Measurements from ENCODE around the gene DPYSL3. TPM values are rescaled to one million over a fixed set of nuclear protein-coding genes. Genes with fewer than 3 reads are reported as not detected.

DPYSL3 gene
- polyA plus RNA-seq, 6 donors from 2014 or later: not detected

- peaks cover 0 to 3% (median 0%) of the 10 kb centered on the region in 7 donors for H3K9me3 Mint-ChIP-seq
- H3K4me3 Mint-ChIP-seq: peak overlapping the region; percentile 42 to 92 (median 88)
- peaks cover 65 to 80% (median 80%) of the 10 kb centered on the region in 3 donors for H3K27me3 Mint-ChIP-seq
- H3K36me3 Mint-ChIP-seq: no peaks in the 10 kb centered on the region
- no peak overlapping the region for H3K27ac Mint-ChIP-seq
- ATAC-seq (ENCODE audit: low read depth in 2 of 2) (no peak), DNase-seq (no peak)
- H3K4me1 Mint-ChIP-seq: peaks cover 15 to 21% (median 19%) of the 10 kb centered on the region in 3 donors
Measured at GRCh38 chr5:147454996-147455677, 54.7 kb downstream of the DPYSL3 start.

DNA sequence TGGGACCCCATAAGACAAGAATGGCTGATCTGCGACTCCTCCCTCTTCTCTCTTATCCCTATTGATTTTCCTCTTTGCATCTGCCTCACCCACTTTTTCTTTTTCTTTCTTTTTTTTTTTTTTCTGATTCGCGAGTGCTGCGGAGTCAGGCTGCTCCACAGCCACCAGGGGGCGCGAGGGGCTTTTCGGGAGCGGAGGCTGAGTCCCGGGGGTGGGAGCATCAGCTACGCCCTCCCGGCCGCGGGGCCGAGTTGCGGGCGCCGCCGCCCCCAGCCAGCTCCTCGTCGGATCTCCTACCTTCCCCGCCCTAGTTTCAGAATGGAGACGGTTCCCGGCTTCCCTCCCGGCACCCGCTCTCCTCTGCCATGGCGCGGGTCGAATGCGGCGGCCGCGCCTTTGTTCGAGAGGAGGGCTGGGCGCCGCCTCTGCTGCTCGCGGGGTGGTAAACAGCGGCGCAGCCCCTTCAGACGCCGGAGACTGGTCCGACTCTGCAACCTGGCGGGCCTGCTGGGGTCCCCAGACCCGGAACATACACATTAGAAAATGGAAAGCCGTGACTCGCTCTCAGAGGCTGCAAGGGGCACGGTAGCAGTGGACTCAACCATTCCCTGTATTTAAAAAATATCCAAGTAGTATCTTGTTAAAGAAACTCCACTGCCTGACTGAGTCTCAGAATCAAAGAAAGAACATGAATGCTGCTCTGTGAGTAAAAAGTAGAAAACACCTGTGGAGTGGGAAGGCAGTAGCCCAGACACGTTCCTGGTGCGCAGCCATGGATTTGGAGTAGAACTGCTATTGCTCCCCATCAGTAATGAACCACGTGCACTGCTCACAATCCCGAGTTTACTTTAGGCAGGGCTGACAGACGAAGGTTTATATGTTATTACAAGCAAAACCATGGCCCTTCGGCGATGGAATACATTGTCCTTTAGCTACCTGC is 55.7 kb downstream of the DPYSL3 start:
- Mint-ChIP-seq H3K27ac (peak overlapping the region in 2 of 6 donors; percentile 38 to 76), H3K27me3 (peaks cover 70 to 87% (median 87%) of the 10 kb centered on the region in 3 donors)

GRCh38 chr5:147452165-147452811 is 57.6 kb downstream of the DPYSL3 start:
- DNase-seq: no peak
- Mint-ChIP-seq H3K4me3 (peak overlapping the region in 7 of 8 donors; percentile 12 to 92 (median 66)), H3K9me3 (peaks cover 0 to 3% (median 0%) of the 10 kb centered on the region in 7 donors), H3K27me3 (peaks cover 57 to 84% (median 76%) of the 10 kb centered on the region in 3 donors), H3K27ac (peak overlapping the region in 1 of 6 donors; percentile 74), H3K36me3 (no peaks in the 10 kb centered on the region), H3K4me1 (peaks cover 15 to 21% (median 19%) of the 10 kb centered on the region in 3 donors)
- ATAC-seq (ENCODE audit: low read depth in 2 of 2): no peak

More for the DNA sequence above, 55.7 kb downstream of the DPYSL3 start:
- ATAC-seq (ENCODE audit: low read depth in 2 of 2) (peak; percentile 70 to 85), DNase-seq (peak; percentile 48)
- H3K36me3 Mint-ChIP-seq: no peaks in the 10 kb centered on the region
- H3K9me3 Mint-ChIP-seq: peaks cover 0 to 3% (median 0%) of the 10 kb centered on the region in 7 donors
- peaks cover 15 to 21% (median 19%) of the 10 kb centered on the region in 3 donors for H3K4me1 Mint-ChIP-seq
- H3K4me3 Mint-ChIP-seq: peak overlapping the region; percentile 84 to 92 (median 89)

DNA sequence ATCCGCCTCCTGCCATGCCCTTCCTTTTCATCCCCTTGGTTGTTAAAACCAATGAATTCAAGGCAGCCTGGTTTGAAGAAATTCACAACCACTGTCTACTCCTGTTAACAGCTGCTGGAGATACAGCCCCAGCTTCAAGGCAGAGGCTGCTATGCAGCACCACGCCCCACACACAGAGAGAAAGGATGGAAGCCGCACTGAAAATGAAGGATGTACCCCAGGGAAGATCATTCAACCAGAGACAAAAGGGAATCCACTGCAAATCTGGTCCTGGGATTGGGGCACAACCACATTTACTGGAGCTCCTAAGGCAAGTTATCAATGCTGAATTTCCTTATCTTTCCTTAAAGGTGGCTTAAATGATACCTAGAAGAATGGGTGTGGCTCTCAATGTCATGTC is 58.7 kb downstream of the DPYSL3 start:
- peak overlapping the region in 1 of 8 donors; percentile 44 for H3K4me3 Mint-ChIP-seq
- ATAC-seq (ENCODE audit: low read depth in 2 of 2): no peak
- no peaks in the 10 kb centered on the region for H3K36me3 Mint-ChIP-seq

GRCh38 chr5:147450606-147451005 is 59.3 kb downstream of the DPYSL3 start:
- DNase-seq (no peak), ATAC-seq (ENCODE audit: low read depth in 2 of 2) (no peak)
- Mint-ChIP-seq H3K27ac (no peak overlapping the region), H3K9me3 (peaks cover 0 to 3% (median 0%) of the 10 kb centered on the region in 7 donors), H3K27me3 (peaks cover 43 to 83% (median 66%) of the 10 kb centered on the region in 3 donors), H3K36me3 (no peaks in the 10 kb centered on the region), H3K4me1 (peaks cover 15 to 21% (median 19%) of the 10 kb centered on the region in 3 donors), H3K4me3 (no peak overlapping the region)

More for the DNA sequence above, 58.7 kb downstream of the DPYSL3 start:
- peaks cover 49 to 86% (median 66%) of the 10 kb centered on the region in 3 donors for H3K27me3 Mint-ChIP-seq
- peaks cover 15 to 21% (median 19%) of the 10 kb centered on the region in 3 donors for H3K4me1 Mint-ChIP-seq
- peaks cover 0 to 3% (median 0%) of the 10 kb centered on the region in 7 donors for H3K9me3 Mint-ChIP-seq
- H3K27ac Mint-ChIP-seq: no peak overlapping the region
- DNase-seq: no peak

- Mint-ChIP-seq H3K4me3 (no peak overlapping the region), H3K9me3 (peaks cover 0 to 3% (median 0%) of the 10 kb centered on the region in 7 donors), H3K36me3 (no peaks in the 10 kb centered on the region), H3K4me1 (peaks cover 6 to 12% (median 10%) of the 10 kb centered on the region in 3 donors), H3K27me3 (peaks cover 34 to 65% (median 49%) of the 10 kb centered on the region in 3 donors), H3K27ac (no peak overlapping the region)
- DNase-seq (no peak), ATAC-seq (ENCODE audit: low read depth in 2 of 2) (no peak)
Measured at GRCh38 chr5:147448766-147449165, 61.1 kb downstream of the DPYSL3 start.

DNA sequence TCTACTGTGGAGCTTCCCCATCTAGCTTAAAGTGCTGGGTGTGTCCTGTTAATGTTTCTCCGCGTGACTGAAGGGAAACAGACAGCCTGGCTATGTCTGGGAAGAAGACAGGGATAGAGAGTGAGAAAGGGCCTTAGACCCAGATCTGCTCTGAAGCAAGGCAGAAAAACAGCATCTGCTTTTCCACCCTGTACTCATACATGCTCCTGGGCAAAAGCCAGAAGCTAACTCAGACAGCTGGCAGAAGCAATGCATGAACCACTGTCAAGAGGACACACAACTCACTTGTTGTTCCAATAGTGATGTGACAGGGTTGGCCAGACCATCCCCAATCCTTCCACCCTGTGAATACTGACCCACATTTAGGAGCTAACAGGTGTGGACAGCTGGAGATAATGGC is 63.3 kb downstream of the DPYSL3 start:
- DNase-seq: no peak
- no peak for ATAC-seq (ENCODE audit: low read depth in 2 of 2)
- peaks cover 23 to 51% (median 29%) of the 10 kb centered on the region in 3 donors for H3K27me3 Mint-ChIP-seq
- no peak overlapping the region for H3K27ac Mint-ChIP-seq
- no peaks in the 10 kb centered on the region for H3K36me3 Mint-ChIP-seq
- no peak overlapping the region for H3K4me3 Mint-ChIP-seq
- H3K4me1 Mint-ChIP-seq: no peaks in the 10 kb centered on the region
- H3K9me3 Mint-ChIP-seq: peaks cover 0 to 5% (median 2%) of the 10 kb centered on the region in 7 donors

DNA sequence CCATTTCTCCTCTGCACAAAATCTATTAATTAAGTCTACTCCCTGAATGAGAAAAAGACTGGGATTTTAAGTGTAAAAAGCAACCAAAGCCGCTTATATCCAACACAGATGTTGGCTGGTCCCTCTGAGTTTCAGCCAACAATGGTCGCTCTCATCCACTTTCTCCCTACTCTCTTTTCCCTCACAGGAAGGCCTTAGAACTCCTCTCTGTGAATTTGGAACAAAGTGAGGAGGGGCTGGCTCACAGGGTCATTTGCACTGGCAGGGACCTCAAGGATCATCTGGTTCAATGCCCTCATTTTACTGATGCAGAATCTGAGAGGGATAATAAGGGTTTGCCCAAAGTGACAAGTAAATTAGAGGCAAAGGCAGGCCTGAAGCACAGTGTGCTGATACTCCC is 64.0 kb downstream of the DPYSL3 start:
- H3K27ac Mint-ChIP-seq: peak overlapping the region in 1 of 6 donors; percentile 23
- H3K4me3 Mint-ChIP-seq: no peak overlapping the region
- ATAC-seq (ENCODE audit: low read depth in 2 of 2) (no peak), DNase-seq (no peak)
- H3K9me3 Mint-ChIP-seq: peaks cover 0 to 5% (median 2%) of the 10 kb centered on the region in 7 donors
- no peaks in the 10 kb centered on the region for H3K36me3 Mint-ChIP-seq
- peaks cover 22 to 45% (median 22%) of the 10 kb centered on the region in 3 donors for H3K27me3 Mint-ChIP-seq
- no peaks in the 10 kb centered on the region for H3K4me1 Mint-ChIP-seq

GRCh38 chr5:147445090-147445489 is 64.8 kb downstream of the DPYSL3 start:
- Mint-ChIP-seq H3K4me3 (no peak overlapping the region), H3K36me3 (no peaks in the 10 kb centered on the region), H3K9me3 (peaks cover 0 to 5% (median 0%) of the 10 kb centered on the region in 7 donors), H3K4me1 (no peaks in the 10 kb centered on the region), H3K27me3 (peaks cover 14 to 37% (median 15%) of the 10 kb centered on the region in 3 donors), H3K27ac (no peak overlapping the region)
- no peak for DNase-seq
- ATAC-seq (ENCODE audit: low read depth in 2 of 2): no peak

- no peak for ATAC-seq (ENCODE audit: low read depth in 2 of 2)
- DNase-seq: no peak
- no peaks in the 10 kb centered on the region for H3K4me1 Mint-ChIP-seq
- peaks cover 7 to 23% (median 10%) of the 10 kb centered on the region in 3 donors for H3K27me3 Mint-ChIP-seq
- peaks cover 0 to 5% (median 0%) of the 10 kb centered on the region in 7 donors for H3K9me3 Mint-ChIP-seq
- H3K27ac Mint-ChIP-seq: peak overlapping the region in 1 of 6 donors; percentile 57
- no peaks in the 10 kb centered on the region for H3K36me3 Mint-ChIP-seq
- no peak overlapping the region for H3K4me3 Mint-ChIP-seq
Measured at GRCh38 chr5:147442224-147442623, 67.6 kb downstream of the DPYSL3 start.

DNA sequence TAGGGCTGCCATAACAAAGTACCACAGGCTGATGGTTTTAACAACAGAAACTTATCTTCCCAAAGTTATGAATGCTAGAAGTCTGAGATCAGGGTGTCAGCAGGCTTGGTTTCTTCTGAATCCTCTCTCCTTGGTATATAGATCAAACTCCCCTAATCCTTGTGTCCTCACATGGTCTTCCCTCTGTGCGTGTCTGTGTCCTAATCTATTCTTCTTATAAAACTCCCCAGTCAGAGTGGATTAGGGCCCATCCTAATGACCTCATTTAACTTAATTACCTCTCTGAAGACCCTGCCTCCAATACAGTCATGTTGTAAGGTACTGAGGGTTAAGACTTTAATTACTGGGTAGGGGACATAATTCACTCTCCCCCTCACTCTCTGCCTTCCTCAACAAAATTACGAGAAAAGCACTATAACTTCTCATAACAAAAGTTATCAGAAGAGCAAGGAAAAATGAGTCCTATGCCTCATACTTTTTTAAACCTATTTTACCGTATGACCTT is 68.6 kb downstream of the DPYSL3 start:
- no peaks in the 10 kb centered on the region for H3K4me1 Mint-ChIP-seq
- DNase-seq: no peak
- H3K27ac Mint-ChIP-seq: peak overlapping the region in 1 of 6 donors; percentile 50
- no peak overlapping the region for H3K4me3 Mint-ChIP-seq
- peaks cover 7 to 14% (median 10%) of the 10 kb centered on the region in 3 donors for H3K27me3 Mint-ChIP-seq
- H3K36me3 Mint-ChIP-seq: no peaks in the 10 kb centered on the region
- H3K9me3 Mint-ChIP-seq: peaks cover 0 to 5% (median 0%) of the 10 kb centered on the region in 7 donors
- ATAC-seq (ENCODE audit: low read depth in 2 of 2): no peak

GRCh38 chr5:147439254-147439653 is 70.6 kb downstream of the DPYSL3 start:
- H3K4me1 Mint-ChIP-seq: no peaks in the 10 kb centered on the region
- DNase-seq (no peak), ATAC-seq (ENCODE audit: low read depth in 2 of 2) (no peak)
- H3K27me3 Mint-ChIP-seq: peaks cover 6 to 18% (median 11%) of the 10 kb centered on the region in 3 donors
- H3K36me3 Mint-ChIP-seq: no peaks in the 10 kb centered on the region
- peaks cover 0 to 5% (median 2%) of the 10 kb centered on the region in 7 donors for H3K9me3 Mint-ChIP-seq
- H3K27ac Mint-ChIP-seq: no peak overlapping the region
- H3K4me3 Mint-ChIP-seq: no peak overlapping the region

Data from naive B cell (primary cell).